GM19035 (cell line): ENCODE measurements around the gene CERK.

Experiments
- ATAC-seq: cut with Tn5 transposase; IDR thresholded peaks from one replicate; pipeline ENCODE4 v1.9.1; 2021; ENCODE audit not compliant: unreplicated experiment

The CERK gene

DNA sequence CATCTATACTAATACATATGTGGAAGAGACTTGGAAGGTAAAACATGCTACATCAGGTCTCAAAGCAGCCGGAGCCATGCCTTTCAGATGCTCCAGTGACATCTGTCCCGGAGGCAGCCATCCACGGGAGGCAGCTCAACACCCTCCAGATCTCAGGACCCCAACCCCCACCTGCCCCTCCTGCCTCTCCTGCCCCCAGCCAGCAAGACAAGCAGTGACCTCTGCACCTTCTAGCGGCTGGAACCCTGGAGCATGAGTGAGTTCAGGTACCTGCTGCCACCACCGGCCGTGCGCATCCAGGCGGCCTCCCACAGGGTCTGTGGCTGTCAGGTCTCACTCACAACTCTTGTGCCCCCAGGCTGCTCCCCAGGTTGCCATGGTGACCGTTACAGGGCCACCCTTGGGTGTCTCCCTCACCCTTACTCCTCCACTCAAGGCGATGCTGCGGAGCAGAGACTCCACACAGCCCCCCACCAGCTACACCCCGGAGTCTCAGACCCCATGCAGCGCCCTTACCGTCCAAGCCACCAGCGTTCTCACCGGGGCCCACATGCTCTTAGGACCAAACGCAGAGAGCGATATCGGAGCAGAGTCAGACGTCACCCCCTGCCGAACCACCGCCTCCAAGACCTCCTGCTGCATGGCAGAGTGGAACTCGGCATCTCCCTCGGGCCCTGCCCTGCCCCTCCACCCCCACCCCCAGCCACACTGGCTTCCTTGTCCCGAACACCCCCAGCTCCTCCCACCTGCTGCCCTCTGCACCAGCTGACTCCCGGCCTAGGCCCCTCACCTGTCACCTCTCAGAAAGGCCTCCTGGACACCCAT lies 34.7 kb downstream of the CERK start:
- ATAC-seq = no peak

DNA sequence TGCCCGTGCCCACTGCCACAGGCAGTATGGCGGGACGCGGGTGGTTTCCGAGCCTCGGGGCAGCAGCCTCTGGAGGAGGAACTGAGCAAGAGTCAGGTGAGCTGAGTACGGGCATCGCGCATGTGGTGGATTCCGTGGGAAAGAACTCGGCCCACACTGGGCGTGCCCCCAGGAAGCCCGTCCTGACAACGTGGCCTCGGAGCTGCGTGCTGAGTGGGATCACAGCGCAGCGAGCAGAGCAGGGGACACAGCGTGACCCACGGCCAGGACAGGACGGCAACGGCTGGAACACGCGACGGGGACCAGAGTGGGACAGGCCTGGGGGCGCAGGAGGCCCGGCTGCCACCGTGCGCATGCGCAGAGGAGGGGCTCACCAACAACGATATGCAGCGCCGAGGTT lies 36.8 kb downstream of the CERK start:
- ATAC-seq = no peak

GRCh38 chr22:46699091-46699490 lies 39.0 kb downstream of the CERK start:
- ATAC-seq = no peak

DNA sequence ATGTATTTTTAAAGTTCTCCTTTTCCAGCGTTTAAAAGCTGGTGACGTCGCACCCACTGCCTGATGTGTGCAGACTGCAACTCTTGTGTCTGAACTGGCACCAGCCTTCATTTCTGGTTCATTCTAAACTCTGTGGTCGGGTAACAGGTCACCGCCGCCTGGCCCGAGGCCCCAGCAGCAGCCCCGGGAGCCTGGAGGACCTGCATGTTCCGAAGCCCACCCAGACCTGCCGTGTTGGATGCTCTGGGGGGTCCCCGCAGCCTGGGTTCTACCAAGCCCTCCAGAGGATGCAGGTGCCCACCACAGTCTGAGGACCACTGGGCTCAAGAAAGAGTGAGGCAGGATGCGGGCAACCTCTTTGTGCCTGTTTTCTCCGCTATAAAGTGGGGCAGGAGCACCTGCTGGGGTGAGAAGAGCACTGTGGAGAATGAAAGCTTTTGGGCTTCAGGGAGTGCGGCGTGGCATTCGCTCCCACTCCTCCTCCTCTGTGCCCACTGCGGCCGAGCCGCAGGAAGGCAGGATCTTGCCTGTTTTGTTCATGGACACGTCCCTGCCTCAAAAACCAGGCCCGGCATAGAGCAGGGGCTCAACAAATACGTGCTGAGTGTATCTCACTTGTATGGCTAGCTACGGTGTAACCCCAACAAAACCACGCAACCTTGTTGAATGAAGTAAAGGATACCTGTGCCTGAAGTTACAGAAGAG lies 40.1 kb downstream of the CERK start:
- no peak for ATAC-seq

DNA sequence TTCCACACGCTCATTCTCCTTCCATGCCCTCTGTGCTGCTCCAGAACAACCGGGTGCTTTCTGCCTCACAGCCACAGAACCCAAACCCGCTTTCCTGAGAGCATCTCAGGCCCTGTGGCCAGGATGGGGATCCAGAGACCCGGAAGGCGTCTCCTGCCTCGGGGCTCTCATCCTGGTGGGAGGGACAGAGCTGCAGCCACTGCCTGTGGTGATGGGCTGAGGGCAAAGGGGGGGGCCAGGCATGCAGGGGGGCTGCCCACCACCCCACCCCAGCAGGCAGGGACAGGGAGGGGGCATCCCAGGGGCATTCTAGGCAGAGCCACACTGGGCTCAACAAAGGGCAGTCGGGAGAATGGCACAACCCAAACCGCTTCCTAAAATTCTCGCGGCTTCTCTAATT lies 41.4 kb downstream of the CERK start:
- no peak for ATAC-seq

DNA sequence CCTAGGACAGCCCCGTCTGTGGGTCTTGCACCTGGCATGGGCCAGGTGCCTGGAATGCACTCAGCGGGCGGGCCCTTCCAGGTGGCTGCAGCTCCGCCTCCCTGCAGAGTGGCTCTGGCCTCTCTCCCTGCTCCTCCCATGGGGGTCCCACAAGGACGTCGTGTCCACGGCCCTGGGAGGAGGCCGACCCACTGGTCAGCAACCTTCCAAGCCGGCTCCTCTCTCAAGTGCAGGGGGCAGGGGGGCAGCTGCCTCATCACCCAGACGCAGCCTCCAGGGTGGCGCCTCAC lies 41.9 kb downstream of the CERK start:
- ATAC-seq = no peak

DNA sequence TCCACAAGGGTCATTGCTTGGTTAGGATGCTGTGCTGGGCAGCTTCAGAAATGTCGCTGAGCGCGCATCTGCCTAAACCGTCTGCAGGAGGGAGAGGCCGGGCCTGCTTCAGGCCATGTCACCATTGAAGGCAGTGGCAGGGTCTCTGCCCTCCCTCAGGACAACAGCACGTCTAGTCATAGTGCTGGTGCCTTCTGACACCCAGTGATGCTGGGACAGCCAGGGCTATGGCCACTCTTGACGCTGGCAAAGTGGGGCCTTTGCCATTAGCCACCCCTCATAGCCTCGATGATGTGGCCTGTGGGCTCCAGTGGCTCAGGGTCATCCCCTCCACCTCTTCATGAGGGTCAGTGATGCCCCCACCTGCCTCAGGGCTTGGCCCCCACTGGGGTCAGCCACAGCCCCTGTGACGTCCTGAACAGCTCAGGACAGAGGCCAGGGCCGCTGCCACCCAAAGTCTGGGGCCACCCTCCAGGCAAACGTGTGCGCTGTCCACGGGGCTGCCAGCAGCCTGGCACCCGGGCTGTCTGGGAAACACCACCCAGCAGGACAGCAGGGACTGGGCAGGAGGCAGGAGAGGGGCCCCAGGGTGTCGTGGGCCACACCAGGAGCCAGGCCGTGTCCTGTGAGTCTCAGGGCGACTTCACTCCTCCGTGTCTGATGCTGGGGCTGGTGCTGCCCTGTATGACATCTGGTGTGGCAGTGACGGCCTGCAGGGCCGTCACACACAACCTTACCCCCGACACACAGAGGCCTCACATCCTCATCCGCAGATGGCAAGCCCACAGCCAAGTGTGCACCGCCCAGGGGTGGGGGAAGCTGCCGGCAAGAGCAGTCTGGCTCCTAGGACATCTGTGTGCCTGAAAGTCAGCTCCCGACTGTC lies 42.5 kb downstream of the CERK start:
- no peak for ATAC-seq

GRCh38 chr22:46694416-46695170 lies 43.5 kb downstream of the CERK start:
- ATAC-seq = no peak

DNA sequence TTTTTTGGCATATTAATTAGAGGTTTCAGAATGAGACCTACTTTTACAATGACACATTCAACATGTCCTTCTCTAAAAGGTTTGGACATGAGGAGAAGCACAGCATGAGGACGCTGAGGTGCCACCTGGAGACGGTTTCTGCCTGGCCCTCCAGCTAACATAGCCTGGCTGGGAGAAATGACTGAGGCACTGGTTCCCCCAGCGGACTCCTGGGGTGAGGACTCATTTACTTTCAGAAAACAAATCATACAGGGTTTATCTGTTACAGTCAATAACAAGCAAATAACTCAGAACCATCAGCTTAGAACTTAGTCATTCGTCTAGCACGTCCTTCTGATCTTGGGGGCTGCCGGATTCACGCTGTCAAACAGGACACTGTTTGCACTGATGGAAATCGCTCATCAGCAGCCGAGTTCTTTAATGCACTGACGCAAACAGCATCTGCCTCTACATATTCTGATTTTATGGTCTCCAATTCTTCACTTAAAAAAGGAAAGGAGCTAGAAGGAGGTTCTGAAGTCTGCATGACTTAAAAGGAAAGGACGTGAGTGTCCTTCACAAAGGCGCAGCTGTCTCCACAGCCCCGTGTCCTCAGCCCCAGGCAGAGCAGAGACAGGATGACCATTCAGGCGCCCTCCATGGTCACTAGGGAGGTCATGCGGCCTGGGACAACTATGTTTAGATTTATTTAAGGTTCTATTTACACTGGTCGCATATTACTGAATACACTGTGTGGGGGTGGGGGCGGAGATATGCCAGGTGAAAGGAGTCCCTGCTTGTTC lies 44.2 kb downstream of the CERK start:
- ATAC-seq = no peak

DNA sequence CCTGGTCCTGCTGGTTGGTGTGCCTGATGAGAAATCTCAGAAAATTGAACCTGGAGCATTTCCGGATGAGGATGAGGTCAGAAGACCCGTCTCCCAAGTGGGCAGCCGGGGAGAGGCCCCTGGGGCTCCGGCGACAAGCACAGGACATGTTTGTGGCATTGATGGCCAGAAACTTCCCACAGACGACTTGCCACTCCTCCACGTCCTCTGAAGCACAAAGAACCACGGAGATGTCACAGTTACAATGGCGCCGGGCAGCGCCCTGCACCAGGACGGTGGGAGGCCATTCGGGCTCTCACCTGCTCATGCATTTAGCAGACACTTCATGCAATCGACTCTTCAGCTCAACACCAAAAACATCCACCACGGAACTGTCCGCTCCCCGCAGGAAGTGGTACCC lies 46.5 kb downstream of the CERK start:
- no peak for ATAC-seq

DNA sequence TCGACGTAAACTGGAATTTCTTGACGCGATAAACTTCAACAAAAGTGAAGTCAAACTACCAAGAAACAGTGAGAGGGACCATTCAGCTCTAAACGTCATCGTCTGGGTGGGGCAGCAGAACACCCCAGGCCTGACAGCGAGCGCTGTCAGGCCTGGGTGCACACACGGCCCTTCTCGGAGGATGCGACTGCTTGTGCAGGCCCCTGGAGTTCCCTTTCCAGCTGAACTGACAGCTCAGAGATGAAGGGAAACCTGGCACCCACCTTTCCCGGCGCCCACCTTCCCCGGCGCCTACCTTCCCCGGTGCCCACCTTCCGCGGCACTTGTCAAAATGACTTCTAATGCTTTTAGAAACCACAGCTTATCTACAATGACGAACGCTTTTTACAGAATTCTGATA lies 47.9 kb downstream of the CERK start:
- ATAC-seq = no peak

DNA sequence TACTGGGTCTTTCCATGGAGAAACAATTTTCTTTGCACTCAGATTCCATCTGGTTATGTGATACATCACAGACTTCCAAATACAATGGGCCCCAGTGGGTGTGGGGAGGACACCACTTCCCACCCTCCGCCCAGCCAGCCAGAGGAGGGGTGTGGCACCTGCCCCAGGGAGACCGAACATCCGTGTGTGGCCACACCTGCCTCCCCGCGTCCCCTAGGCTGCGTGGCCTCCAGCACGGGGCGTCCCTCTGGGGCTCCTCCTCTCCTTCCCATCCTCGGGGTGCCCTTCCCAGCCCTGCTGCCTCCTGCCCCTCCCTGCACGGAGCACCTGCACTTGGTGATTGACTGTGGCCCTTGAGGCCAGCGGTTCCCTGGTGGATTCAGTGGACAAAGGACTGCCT lies 49.1 kb downstream of the CERK start:
- ATAC-seq = no peak

DNA sequence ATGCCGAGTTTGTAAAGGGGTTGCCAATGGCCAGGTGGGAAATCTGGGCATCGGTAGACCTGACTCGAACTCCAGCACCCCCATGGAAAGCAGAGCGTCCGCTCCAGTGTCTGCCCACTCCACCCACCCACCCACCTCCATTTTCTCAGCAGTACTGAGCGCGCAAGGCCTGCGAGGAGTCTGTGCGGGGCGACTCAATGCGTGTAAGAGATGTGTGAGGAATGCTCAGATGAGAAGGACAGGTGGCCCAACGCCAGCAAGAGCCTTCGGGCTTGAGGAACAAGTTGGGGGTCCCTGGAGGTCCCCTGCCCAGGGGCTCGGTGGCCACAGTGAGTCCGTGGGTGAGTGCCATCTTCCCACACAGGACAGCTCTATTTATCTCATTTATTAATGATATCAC lies 50.6 kb downstream of the CERK start:
- ATAC-seq = no peak

DNA sequence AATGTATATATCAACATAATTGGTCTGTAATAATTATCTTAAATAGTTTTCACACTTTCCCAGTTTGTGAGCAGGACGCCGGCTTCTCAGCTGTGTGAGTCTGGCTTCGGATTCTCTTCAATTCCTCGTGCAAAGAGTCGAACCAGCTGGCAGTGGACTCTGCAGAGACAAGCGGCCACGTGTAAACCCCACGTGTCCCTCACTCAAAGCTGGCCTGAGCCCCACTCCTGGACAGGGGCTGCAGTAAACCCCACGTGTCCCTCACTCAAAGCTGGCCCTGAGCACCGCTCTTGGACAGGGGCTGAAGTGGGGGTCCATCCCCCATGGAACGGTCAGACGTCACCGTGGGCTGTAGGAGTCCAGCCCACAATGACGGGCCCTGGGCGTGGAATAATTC lies 51.0 kb downstream of the CERK start:
- no peak for ATAC-seq

- ATAC-seq = no peak
Observed at GRCh38 chr22:46686221-46687047, 51.6 kb downstream of the CERK start.

- ATAC-seq = peak; percentile 68
Observed at GRCh38 chr22:46684706-46685105, 53.3 kb downstream of the CERK start.

- no peak for ATAC-seq
Observed at GRCh38 chr22:46682011-46682731, 55.9 kb downstream of the CERK start.

DNA sequence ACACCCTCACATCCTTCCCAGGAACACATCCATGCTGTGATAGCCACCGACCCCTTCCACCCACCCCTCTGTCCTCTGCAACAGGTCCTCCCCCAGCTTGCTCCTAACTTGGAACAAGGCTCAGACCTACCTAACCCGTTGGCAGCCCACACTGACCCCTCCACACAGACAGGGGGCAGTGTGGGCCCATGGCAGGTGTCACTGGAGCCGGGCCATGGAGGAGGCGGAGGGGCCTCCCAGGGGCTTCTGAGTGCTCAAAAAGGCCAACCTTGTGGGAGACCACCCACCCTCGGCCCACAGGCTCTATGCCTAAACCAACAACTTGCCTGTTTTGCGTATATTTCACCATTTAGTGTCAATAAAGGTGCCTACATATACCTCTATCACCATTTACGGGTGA lies 57.0 kb downstream of the CERK start:
- no peak for ATAC-seq
